ENCODE results near the gene REM2.

REM2 gene

DNA sequence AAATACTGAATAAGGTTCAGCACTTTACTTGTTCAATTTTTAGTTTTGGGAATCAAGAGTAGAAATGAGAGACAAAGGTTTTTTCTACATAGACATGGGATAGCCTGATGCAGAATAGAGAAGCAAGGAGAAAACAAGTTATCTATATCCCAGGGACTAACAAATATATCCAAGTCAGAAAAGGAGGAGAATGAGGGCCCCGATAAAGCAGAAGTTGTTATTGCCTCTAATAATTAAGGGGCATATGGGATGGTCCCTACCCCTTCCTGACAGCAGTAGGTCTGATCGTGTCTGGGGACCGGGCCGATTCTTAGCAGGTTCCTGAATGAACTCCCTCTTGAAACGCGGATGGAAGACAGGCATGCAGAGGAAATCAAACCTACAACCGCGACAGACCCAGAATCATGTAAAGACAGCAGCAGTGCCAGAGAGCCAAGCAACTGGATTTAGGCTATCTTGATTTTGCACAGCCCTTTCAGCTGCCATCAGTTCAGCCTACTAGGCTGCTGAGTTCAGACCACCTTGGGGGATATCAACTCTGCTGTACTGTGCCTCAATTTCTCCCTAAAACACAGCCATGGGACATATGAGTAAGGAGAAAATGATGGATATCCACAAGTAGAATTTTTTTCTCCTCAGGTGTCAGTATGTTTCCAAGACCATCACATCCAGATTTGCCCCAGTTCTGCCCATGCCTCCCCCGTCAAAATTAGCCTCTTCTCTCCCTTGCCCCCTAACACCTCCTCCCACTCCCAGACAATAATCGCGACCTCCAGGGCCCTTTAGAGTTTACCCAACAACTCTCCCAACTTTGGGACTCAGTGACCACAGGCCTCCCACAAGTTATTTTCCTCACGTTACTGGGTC is 45.4 kb downstream of the REM2 start:
- TF ChIP-seq, protein P1, sequence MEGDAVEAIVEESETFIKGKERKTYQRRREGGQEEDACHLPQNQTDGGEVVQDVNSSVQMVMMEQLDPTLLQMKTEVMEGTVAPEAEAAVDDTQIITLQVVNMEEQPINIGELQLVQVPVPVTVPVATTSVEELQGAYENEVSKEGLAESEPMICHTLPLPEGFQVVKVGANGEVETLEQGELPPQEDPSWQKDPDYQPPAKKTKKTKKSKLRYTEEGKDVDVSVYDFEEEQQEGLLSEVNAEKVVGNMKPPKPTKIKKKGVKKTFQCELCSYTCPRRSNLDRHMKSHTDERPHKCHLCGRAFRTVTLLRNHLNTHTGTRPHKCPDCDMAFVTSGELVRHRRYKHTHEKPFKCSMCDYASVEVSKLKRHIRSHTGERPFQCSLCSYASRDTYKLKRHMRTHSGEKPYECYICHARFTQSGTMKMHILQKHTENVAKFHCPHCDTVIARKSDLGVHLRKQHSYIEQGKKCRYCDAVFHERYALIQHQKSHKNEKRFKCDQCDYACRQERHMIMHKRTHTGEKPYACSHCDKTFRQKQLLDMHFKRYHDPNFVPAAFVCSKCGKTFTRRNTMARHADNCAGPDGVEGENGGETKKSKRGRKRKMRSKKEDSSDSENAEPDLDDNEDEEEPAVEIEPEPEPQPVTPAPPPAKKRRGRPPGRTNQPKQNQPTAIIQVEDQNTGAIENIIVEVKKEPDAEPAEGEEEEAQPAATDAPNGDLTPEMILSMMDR (IDR thresholded peaks at IDR 0.05; ENCODE audit: low read depth, low read length): no peak
- no peak for DNase-seq (ENCODE audit: extremely low read depth, low read depth)

DNA sequence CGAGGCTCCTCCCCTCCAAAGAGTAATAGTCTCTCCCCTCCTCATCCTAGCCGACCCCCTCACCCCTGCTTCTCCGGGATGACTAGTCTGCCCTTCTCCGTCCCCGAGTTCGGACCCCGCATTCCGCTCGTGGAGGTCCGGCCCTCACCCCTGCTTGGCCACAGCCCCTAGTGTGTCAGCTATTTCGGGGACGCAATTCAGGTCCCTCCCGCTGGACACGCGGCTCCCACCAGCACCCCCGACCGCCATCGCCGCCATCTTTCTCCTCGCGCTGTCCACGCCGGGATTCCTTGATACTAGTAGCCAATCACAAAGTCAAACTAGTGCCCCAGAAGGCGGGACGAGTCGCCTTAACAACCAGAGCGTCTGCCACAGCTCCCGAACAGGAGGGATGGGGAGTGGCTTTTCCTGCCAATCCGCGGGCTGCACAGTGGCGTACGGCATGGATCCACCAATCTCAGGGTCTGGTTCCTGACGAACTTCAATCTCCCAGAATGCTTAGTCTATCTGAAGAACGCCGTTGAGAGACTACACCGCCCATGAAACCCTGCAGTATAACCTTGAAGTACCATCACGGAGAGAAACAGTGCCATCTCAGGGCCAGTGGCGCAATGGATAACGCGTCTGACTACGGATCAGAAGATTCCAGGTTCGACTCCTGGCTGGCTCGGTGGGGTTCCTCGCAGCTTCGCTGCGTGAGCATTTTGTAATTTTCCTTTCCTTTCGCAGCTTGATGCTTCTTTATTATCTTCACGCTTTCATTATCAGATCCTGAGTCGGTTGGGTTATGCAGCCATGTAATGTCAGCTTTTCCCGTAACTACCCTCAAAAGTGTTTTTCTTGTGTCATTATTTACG is 46.3 kb downstream of the REM2 start, which contains the start of gene PRMT5:
Gene PRMT5 (minus strand): TSS at position 273 of the 857 bp plus-strand sequence. CDS start 15 bp downstream, at position 258.
- TF ChIP-seq, protein P1 (IDR thresholded peaks at IDR 0.05; ENCODE audit: low read depth, low read length): no peak
- peak; percentile 100 for DNase-seq (ENCODE audit: extremely low read depth, low read depth)

DNA sequence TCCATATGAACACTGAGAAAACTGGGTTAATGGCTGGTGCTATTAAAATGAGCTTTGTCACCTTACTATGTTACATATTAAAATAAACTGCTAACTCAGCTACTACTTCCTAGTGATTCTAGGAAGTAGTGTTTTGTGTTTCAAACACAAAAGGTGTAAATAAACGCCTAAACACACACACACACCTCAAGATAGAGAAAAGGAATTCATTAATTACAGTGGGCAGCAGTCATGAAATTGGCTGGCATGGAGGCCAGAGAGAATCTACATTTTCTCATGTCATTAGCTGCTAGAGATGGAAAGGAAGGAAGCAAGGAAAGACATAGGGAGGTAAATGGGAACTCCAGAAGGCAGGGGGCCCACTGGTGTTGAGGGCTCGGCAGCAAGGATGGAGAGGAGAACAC is 46.9 kb downstream of the REM2 start:
- no peak for DNase-seq (ENCODE audit: extremely low read depth, low read depth)
- TF ChIP-seq, protein P1 (IDR thresholded peaks at IDR 0.05; ENCODE audit: low read depth, low read length): no peak

DNA sequence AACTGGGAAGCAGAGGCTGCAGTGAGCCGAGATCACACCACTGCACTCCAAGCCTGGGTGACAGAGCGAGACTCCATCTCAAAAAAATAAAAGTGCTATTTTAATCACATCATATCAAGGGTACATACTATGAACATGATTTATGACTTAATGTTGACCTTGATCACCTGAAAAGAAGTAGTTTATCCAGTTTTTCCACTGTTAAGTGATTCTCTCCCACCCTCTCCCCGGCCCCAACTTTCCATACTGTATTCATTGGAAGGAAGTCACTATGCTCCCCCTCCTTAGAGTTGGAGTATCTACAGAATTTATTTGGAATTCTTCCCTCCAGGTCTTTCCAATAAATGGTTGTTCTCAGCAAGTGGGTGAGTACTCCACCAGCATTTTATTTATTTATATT is 49.1 kb downstream of the REM2 start:
- DNase-seq (ENCODE audit: extremely low read depth, low read depth): no peak
- TF ChIP-seq, protein P1 (IDR thresholded peaks at IDR 0.05; ENCODE audit: low read depth, low read length): no peak

DNA sequence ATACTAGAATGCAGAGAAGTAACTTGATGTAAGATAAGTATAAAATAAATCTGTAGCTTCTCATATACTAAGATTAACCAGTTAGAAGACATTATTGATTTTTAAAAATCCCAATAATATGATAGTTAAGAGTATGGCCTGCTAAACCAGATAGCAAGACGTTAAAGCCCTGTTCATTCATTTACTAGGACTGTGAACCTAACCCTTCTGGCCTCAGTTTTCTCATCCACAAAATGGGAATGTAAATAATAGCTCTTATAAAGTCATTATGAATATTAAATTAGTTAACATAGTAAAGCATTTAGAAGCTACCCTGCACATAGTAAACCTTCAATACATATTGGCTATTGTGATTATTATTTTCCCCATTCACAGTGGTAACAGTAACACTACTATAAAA is 52.1 kb downstream of the REM2 start:
- DNase-seq (ENCODE audit: extremely low read depth, low read depth): no peak
- TF ChIP-seq, protein P1 (IDR thresholded peaks at IDR 0.05; ENCODE audit: low read depth, low read length): no peak

Data from AG09319 (cell line).